NCI-H2171 (cell line): ENCODE data around the gene PTPRG.
A peak's percentile ranks its signal among the peaks of the same experiment; 100 is the strongest.

Experiments
- DNase-seq: peaks from one replicate; lab custom pipeline; 2025; lab: John Stamatoyannopoulos, UW

PTPRG gene

DNA sequence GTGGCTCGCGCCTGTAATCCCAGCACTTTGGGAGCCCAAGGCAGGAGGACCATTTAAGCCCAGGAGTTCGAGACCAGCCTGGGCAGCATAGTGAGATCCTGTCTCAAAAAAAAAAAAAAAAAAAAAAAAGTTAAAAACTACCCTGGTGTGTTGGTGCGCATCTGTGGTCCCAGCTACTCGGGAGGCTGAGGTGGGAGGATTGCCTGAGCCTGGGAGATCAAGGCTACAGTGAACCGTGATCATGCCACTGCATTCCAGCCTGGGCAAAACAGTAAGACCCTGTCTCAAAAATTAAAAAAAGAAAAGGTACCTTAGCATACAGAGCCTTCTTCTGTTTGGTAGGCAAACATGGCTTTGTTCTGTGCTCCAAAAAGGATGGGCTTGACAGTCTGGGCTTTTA, 57.5 kb downstream of the PTPRG start:
- no peak for DNase-seq

DNA sequence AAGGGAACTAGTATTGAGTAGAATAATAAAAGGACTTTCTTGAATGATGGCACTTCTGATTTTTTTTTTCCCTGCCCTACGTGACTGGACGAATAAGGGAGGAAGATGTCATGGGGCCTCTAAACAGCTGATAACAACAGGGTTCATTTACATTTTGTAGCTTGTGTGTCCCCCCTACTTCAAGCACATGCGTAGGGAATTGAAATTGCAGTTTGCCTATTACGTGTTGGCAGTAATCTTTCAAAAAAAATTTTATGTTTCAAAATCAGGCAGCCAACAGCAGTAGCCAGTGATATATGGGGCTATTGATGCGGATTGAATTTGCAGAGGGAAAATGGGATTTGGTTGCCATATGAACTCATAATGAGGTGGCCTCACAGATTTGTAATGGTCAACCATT, 58.7 kb downstream of the PTPRG start:
- no peak for DNase-seq

DNA sequence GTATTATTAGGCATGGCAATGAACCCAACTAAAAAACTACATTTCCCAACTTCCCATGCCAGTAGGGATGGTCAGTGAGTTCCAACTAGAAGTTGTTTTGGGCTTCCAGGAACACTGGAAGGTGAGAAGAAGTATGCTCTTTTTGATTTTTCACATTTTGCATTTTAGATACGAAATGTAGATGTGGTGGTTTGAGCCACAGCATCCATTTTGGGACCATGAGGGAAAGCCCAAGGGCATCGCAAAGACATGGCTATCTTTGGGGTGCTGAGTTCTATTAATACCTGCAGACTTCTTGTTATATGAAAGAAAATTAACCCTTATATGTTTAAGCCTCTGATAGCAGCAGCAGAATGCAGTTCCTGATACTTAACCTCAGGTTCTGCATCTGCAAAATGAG, 62.9 kb downstream of the PTPRG start:
- DNase-seq: no peak

DNA sequence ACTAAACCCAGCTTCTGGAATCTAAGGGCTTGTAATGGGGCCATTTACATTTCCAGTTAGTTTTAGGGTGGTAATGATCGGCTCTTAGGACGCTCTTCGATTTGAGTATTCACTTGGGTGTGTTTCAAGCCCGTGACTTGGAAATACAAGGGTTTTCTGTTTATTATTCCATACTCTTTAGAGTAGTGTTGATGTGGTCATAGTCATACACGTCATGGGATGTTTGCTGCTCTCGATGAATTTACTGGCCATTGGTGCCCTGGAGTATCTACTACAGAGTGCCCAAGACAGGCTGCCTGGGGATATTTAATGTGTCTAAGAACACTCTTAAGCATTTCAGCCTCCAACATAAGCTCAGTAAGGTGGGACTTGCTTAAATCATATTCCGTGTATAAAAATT, 64.1 kb downstream of the PTPRG start:
- no peak for DNase-seq

DNA sequence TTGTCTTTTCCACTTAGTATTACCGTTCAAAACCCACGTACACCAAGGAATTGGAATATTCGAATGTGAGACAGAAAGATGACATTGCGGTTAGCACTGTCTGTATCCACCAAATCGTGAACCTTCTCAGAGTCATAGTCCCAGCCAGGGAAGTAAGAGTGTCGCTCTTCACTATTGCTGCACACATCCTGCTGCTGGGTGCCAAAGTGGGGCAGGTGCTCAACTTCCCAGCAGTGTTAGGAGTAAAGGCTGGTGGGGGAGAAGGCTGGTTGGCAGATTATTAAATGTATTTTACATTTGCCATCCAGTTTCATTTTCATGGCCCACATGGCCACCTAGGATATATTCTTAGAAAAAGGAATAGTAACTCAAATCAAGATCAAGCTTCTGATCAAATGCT, 65.1 kb downstream of the PTPRG start:
- DNase-seq: no peak

DNA sequence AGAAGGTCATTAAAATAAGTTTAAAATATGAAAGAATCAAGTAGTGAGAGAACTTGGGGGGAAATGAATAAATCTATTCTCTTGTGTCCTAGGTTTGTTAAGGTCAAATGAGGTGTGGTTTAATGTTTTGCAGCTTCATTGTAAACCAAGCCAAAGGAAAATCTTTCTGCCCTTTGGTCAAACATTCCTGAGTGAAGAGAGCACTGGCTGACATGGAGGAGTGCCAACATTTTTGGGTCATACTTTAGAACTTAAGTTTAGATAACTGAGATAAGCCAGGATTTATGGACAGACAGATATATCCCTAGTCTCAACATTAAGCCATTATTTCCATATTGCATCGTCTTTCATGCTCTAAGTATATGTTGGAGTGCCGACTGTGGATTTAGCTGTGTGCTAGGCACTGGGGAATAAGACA, 66.4 kb downstream of the PTPRG start:
- no peak for DNase-seq

DNA sequence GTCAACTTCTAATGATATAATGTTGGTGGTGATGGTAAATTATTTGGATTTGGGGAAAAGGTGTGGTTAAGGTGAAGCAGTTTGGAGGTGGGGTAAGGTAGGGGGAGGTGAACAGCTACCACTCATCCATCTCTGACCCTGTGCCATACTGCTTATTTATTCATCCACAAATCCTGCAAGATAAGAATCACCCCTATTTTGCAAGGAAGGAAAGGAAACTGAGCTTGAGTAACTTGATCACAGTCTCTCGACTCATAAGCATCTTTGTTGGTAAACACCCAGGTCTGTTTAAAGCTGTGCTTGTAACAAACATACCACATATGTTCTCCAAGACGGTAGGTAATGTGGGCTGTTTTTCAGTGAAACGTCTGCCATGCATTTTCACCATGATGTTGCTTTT, 67.3 kb downstream of the PTPRG start:
- no peak for DNase-seq

DNA sequence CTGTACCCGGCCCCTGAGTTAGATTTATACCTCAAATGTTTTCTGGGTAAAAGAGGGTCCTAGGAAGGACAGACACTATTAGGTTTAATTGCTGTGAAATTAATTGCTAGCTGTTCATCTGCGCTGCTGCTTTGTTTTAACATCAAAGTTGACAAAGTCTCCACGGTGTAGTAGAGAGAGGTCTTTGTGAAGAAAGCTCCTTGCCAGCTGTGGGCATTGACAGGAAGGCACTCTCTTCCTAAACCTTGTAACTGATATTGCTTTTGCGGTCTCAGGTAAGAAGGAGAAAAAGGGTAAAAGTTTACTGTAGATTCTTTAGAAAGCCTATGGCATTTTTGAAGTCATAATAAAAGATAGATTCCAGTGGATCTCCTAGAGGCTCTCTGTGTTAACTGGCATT, 68.1 kb downstream of the PTPRG start:
- DNase-seq: no peak

DNA sequence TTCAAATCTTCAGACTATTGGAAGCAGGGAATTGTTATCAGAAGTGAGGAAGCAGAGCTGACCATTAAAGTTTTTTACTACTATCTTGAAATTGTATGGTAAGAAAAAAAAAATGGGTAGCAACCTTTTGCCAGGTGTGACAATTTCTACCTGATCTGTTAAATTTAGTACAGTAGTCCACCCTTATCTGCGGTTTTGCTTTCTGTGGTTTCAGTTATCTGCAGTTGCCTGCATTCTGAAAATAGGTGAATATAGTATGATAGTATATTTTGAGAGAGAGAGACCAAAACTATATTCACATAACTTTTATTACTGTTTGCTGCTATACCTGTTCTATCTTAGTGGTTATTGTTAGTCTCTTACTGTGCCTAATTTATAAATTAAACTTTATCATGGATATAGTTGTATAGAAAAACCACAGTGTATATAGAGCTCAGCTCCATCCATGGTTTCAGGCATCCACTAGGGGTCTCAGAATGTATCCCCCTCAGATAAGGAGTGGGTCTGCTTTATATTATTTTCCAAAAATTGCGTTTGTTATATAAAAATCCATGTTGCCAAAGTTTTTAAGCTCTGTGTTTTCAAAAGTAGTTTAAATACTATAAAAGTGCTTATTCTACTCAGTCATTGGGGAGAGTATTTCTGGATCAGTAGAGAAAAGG, 69.9 kb downstream of the PTPRG start:
- DNase-seq: no peak

DNA sequence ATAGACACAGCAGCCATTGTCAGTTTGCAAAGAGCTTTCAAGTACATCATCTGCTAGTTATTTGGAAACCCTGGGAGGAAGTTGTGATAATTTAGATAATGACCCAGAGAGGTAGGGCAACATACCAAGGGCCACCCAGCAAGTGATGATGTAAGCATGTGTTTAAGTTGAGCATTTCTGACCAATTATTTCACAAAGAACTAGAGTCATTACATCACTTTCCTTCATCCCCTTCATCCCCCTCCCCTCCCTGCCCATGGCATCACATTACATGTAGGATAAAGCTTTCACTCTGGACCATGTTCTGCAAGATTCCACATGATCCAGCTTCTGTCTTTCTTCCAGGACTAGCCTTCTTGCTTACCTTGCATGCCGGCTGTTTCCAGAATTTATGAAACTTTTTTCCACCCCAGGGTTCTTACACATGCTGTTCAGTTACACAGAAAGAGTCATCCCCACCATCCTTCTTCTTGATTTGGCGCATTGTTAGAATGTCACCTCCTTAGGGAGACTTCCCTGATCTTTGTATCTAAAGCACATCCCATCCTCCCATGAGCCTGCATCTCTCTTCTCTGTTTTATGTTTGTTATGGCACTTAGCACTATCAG, 71.3 kb downstream of the PTPRG start:
- no peak for DNase-seq

DNA sequence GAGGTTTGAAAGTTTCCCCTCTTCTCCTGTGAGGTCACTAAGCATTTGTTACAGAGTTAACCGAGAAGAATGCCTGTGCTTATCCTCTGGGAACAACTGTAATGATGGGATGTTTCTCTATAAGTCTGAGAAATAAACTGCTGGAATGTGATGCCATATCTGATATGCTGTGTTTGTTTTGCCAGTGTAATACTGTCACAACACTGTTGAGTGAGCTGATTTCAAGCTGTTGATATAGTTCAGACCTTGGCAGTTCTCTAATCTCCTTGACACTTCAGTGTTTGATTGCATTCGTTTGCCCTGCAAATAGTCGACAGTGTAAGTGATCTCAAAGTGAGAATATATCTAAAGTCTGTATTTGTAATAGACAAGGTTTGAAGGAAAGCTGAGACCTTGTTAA, 73.3 kb downstream of the PTPRG start:
- no peak for DNase-seq

DNA sequence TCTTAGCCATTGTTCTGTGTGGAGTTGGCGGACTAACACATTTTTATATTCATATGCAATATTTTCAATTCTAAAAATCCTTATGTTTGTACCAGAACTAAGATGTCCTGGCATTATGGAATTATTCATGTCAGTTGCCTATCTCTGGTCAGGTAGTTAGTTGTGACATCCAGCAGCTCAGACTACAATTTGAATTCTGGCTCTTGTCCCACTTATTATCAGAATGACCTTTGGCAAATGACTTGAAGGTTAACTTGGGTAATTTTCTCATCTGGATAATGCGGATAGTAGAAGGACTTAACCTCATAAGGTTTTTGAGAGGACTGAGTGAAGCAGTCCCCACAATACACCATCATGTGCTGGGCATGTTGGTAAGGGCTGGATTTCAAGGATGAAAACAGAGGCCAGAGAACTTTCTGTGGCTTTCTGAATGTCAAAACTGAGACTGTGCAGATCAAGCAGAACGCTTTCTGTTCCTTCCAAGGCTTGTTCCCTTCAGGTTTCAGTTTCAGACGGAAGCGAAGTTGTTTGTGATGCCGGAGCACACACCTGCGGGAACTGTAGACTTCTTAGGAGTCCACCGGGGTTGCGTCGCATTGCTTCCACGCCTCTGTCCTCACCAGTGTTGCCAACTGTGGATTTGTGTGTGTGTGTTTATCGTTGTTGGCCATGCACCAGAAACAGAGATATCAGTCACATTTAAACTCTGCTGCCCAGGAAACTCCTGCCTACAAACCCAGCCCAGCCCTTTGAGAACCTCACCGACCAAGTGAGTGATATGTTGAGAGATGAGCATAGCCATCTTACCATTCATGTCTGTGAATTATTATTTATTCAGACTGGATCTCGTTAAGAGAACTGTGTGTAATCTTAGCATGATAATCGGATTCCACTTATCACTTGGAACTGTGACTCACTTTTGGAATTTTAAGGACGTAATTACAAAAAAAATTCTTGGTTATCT, 76.0 kb downstream of the PTPRG start:
- no peak for DNase-seq

DNA sequence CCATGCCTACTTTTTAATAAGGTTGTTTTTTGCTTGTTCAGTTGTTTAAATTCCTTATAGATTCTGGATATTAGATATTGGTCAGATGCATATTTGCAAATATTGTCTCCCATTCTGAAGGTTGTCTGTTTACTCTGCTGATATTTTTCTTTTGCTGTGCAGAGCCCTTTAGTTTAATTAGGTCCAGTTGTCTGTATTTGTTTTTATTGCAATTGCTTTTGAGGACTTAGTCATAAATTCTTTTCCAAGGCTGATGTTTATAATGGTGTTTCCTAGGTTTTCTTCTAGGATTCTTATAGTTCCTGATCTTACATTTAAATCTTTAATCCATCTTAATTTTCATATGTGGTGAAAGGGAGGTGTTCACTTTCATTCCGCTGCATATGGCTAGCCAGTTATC, 77.4 kb downstream of the PTPRG start:
- no peak for DNase-seq

DNA sequence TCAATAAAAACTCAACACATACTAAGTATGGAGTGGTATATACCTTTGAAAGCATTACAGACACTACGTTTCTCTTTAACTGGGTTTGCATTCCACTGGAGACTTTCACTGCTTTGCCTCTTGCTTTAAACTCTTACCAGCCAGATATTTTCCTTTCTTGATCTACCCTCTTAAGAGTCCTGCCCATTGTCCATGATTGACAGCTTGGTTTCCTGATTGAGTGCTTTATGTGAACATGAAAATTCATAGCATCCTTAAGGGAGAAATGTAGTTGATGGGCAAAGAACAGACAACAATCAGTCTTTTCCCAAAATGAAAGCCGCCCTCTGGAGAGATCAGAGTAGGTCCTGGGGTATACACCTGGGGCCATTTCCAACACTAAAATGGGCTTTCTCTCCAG, 78.6 kb downstream of the PTPRG start:
- no peak for DNase-seq

DNA sequence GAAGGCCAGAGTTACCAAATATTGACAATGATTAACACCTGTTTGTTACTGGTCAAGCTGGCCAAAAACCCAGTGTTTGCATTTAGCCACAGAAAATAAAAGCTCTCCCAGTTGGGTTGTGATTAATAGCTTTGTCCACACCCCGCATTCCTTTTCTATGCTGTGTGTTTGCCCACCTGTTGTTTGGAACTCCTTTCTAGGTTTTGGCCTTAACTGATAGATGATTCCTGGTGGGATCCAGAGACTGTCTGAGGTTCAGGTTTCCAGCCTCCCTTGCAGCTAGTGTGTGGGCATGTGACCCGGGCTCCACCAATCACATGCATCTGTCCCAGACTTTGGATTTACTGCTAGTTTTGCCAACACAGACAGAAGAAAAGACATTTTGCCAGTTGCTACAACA, 83.8 kb downstream of the PTPRG start:
- no peak for DNase-seq

DNA sequence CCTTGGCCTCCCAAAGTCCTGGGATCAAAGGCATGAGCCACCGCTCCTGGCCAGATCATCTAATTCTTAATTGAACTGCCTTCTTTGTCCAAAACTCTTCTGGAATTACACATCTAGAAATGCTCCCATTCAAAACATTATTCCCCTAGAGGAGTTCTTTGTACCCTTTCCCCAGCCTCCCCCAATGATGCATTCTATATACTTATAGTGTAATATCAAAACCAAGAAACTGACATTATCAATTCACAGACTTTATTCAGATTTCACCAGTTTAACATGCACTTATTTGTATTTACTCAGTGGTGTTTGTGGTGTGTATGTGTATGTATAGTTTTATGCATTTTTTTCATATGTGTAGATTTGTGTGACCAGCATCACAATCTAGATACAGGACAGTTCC, 85.0 kb downstream of the PTPRG start:
- DNase-seq: no peak

DNA sequence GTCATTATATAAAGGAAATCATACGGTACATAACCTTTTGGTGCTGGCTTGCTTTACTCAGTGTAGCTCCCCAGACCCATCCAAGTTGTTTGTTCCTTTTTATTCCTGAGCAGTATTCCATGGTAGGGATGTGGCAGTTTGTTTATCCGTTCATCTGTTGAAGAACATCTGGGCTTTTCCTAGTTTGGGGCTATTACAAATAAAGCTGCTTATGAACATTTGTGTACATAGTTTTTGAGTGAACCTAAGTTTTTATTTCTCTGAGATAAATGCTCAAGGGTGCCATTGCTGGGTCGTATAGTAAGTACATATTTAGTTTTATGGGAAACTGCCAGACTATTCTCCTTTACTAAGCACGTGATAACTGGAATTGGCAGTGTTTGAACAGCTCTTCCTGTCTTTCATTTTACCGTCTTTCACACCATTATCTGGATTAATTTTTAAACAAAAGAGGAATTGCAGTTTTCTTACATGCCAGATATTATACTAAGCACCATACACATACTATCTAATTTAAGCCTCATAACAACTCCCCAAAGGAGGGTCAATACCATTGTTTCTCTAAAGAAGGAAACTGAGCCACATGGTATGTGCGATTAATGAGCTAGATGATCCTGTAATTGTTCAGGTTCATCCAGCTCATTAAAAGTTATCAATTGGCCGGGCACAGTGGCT, 85.6 kb downstream of the PTPRG start:
- no peak for DNase-seq

DNA sequence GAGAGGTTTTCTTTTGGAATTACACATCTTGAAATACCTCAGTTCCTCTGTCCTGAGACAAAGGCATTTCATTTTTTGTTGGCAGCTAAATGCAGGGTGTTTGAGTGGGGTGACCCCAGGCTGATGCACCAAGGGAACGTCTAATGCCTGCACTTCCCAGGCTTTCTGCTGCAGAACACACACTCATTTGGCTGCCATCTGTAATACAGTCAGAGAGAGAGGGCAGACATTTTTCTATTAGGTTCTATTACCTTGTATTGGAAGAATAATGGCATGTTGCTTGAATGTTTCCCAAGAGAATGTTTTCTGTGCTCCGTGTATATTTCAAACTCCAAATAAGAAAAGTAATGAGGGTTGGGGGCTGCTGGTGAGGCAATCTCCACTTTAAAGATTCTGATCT, 87.1 kb downstream of the PTPRG start:
- no peak for DNase-seq

DNA sequence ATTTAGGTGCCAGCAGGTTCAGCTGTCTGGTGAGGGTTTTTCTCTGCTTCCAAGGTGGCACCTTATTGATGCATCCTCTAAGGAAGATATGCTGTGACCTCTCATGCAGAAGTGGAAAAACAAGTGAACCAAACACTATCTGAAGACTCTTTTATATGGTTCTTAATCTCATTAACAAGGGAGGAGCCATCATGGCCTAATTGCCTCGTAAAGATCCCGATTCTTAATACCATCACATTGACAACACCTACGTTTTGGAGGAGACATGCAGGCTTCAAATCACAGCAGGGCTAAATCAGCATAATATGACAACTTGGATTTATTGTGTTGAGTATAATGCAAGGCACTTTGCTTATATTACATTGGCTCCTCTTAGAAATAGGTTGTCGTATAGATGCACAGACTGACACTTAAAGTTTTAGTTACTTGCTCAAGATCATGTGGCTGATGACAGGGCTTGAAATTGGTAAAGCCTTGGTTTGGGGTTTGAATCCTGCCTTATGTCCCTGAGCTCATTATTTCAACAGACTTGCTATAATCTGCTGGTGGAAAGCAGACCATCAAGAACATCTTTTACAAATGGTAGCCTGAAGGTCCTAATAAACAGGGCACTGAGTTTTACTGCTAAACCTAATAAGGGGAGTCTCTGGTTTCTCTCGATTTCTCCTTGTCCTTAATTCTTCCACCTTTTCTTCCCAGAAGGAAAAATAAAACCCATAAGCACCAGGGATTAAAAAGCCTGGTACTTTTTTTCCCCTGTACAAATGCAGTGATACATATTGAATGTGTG, 88.2 kb downstream of the PTPRG start:
- DNase-seq: no peak

DNA sequence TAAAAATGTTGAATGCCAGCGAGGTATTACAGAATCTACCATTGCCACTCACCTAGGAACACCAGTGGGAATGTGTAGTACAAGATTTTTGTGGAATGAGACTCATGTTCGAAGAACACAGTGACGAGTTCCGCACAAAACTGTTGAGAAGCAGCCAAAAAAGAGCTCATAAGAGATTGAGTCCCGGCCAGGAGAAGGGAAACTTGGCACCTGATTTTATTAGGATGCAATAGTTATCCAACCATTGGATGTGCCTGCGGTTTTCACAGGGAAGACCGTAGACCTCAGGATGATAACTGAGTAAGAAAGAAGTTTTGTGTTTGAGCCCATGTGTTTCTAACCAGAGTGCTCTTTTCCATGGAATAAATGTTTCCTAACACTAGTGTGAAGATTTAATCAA, 88.9 kb downstream of the PTPRG start:
- DNase-seq: no peak

DNA sequence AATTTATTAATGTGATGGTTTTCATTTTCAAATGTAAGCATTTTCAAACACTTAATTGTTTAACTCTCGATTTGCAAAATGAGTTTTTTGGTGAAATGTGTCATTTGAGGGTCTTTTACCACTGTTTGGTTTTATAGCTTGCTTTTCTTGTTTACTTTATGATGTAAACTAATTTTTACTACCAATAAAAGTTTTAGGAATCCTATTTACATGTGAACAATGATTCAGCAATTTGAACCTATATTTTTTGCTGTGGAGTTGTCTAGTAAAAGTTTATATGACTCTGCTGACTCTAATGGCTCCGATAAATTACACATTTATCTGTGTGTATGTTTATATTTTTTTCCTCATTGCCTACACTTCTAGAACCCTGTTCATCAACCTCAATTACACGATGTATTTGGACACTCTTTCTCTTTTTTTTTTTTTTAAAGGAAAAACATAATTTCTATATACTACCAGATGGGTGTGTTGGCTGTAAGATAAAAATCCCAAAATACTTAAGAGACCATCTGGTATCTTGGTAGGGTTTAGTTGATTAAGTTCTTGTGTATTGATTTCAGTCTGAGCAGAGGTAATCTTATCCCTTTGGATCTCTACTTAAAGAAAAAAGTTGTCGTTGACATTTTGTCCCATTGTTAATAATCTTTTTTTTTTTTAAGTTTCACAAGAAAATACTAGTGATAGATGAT, 89.5 kb downstream of the PTPRG start:
- DNase-seq: peak; percentile 35
